Measurements from ENCODE around the gene DCAF7. TPM values are rescaled to one million over a fixed set of nuclear protein-coding genes. Genes with fewer than 3 reads are reported as not detected.

The DCAF7 gene
- total RNA-seq, 6 experiments from 2014 or later: 14.9 to 31.0 (median 26.7) TPM

GRCh38 chr17:63613663-63614062, 63.4 kb downstream of the DCAF7 start:
- ATAC-seq (no peak), DNase-seq (no peak)
- Histone ChIP-seq H3K9me3 (no peaks in the 10 kb centered on the region), H3K36me3 (peaks cover 0 to 4% (median under 1%) of the 10 kb centered on the region in 4 donors), H3K4me3 (no peak overlapping the region), H3K27ac (no peak overlapping the region), H3K27me3 (no peaks in the 10 kb centered on the region), H3K4me1 (peaks cover 0 to 6% (median 0%) of the 10 kb centered on the region in 4 donors)
- WGBS (ENCODE audit: insufficient coverage, low coverage, low lambda C conversion rate, missing lambda C conversion rate): 62% methylated on average over 2 of the region's 2 CpGs
- TF ChIP-seq, protein P1, sequence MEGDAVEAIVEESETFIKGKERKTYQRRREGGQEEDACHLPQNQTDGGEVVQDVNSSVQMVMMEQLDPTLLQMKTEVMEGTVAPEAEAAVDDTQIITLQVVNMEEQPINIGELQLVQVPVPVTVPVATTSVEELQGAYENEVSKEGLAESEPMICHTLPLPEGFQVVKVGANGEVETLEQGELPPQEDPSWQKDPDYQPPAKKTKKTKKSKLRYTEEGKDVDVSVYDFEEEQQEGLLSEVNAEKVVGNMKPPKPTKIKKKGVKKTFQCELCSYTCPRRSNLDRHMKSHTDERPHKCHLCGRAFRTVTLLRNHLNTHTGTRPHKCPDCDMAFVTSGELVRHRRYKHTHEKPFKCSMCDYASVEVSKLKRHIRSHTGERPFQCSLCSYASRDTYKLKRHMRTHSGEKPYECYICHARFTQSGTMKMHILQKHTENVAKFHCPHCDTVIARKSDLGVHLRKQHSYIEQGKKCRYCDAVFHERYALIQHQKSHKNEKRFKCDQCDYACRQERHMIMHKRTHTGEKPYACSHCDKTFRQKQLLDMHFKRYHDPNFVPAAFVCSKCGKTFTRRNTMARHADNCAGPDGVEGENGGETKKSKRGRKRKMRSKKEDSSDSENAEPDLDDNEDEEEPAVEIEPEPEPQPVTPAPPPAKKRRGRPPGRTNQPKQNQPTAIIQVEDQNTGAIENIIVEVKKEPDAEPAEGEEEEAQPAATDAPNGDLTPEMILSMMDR (IDR thresholded peaks at IDR 0.05): no peak
- TF ChIP-seq POLR2A (IDR thresholded peaks at IDR 0.05): no peak
- intact Hi-C loops (cut with DNase I): loop anchor here in 1 of 2 donors (5.0 kb wide), 1 partner anchor 186 kb away; no protein-coding TSS in a partner anchor

- intact Hi-C loops (cut with DNase I): no loop called here
- no peaks in the 10 kb centered on the region for H3K36me3 ChIP-seq
- no peak for TF ChIP-seq POLR2A (IDR thresholded peaks at IDR 0.05)
- TF ChIP-seq, protein P1 (IDR thresholded peaks at IDR 0.05): no peak
- WGBS (ENCODE audit: insufficient coverage, low coverage, low lambda C conversion rate, missing lambda C conversion rate): 9% methylated on average over 8 of the region's 10 CpGs
- H3K4me3 ChIP-seq: peak overlapping the region; percentile 52 to 86 (median 70)
- ATAC-seq: no peak
- DNase-seq: no peak
- H3K9me3 ChIP-seq: no peaks in the 10 kb centered on the region
- H3K4me1 ChIP-seq: peaks cover 0 to 29% (median 4%) of the 10 kb centered on the region in 4 donors
- no peaks in the 10 kb centered on the region for H3K27me3 ChIP-seq
- peak overlapping the region; percentile 44 to 68 (median 63) for H3K27ac ChIP-seq
Measured at GRCh38 chr17:63621229-63621683, 71.0 kb downstream of the DCAF7 start.

- Histone ChIP-seq H3K27me3 (no peaks in the 10 kb centered on the region), H3K4me3 (peak within 1 kb of the TSS; percentile 66 to 86 (median 72)), H3K27ac (peak within 1 kb of the TSS; percentile 63 to 84 (median 81)), H3K36me3 (no peaks in the 10 kb centered on the region), H3K4me1 (peaks cover 0 to 35% (median 7%) of the 10 kb centered on the region in 4 donors), H3K9me3 (no peaks in the 10 kb centered on the region)
- DNase-seq (peak; percentile 99 to 100 (median 100)), ATAC-seq (peak; percentile 89 to 96 (median 94))
- intact Hi-C loops (cut with DNase I): no loop called here
- WGBS (ENCODE audit: insufficient coverage, low coverage, low lambda C conversion rate, missing lambda C conversion rate): 0% methylated on average over 9 of the region's 75 CpGs
- peak; percentile 79 for TF ChIP-seq POLR2A (IDR thresholded peaks at IDR 0.05)
- TF ChIP-seq, protein P1 (IDR thresholded peaks at IDR 0.05): peak in 3 of 4 donors; percentile 34 to 45 (median 44)
Measured at GRCh38 chr17:63621684-63622573, 71.7 kb downstream of the DCAF7 start, which contains the start of gene MAP3K3. MAP3K3 (plus strand) TSS chr17:63622417; CDS start chr17:63622760, 343 bp downstream.

- Histone ChIP-seq H3K4me1 (peaks cover 0 to 44% (median 9%) of the 10 kb centered on the region in 4 donors), H3K27ac (peak overlapping the region; percentile 52 to 84 (median 81)), H3K9me3 (no peaks in the 10 kb centered on the region), H3K4me3 (peak overlapping the region; percentile 66 to 86 (median 72)), H3K36me3 (no peaks in the 10 kb centered on the region), H3K27me3 (no peaks in the 10 kb centered on the region)
- under 1% methylated on average over 13 of the region's 100 CpGs for WGBS (ENCODE audit: insufficient coverage, low coverage, low lambda C conversion rate, missing lambda C conversion rate)
- ATAC-seq: peak; percentile 16 to 40 (median 22)
- intact Hi-C loops (cut with DNase I): no loop called here
- DNase-seq: peak; percentile 83 to 89 (median 84)
- TF ChIP-seq POLR2A (IDR thresholded peaks at IDR 0.05): no peak
- TF ChIP-seq, protein P1 (IDR thresholded peaks at IDR 0.05): no peak
Measured at GRCh38 chr17:63622574-63623390, 72.5 kb downstream of the DCAF7 start.
